GDM1 (cell line): ENCODE results near the gene TYMP.

Experiments
- DNase-seq: peaks from one replicate; lab custom pipeline; 2025; lab: John Stamatoyannopoulos, UW

TYMP gene

DNA sequence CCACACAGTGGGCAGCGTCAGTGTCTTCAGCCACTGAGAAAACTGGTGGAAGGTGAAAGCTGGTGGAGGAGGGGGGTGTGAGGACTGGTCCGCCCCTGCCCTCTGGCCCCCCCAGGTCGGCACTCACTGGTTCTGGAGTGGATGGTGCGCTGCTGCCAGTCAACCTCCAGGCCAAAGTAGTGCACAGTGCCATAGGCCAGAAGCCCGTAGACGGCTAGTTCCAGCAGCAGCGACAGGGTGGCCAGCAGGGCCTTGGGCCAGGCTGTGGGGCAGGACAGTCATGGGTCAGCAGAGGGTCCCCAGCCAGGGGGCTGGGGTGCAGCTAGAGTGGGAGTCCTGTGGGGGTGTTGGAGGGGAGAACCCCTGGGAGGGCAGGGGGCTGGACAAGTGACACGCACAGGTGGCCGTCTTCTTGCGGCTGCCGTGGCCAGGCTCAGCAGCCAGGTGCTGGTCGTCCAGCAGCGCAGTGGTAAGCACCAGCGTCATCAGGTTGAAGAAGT is 24.5 kb downstream of the TYMP start:
- DNase-seq, result no peak

DNA sequence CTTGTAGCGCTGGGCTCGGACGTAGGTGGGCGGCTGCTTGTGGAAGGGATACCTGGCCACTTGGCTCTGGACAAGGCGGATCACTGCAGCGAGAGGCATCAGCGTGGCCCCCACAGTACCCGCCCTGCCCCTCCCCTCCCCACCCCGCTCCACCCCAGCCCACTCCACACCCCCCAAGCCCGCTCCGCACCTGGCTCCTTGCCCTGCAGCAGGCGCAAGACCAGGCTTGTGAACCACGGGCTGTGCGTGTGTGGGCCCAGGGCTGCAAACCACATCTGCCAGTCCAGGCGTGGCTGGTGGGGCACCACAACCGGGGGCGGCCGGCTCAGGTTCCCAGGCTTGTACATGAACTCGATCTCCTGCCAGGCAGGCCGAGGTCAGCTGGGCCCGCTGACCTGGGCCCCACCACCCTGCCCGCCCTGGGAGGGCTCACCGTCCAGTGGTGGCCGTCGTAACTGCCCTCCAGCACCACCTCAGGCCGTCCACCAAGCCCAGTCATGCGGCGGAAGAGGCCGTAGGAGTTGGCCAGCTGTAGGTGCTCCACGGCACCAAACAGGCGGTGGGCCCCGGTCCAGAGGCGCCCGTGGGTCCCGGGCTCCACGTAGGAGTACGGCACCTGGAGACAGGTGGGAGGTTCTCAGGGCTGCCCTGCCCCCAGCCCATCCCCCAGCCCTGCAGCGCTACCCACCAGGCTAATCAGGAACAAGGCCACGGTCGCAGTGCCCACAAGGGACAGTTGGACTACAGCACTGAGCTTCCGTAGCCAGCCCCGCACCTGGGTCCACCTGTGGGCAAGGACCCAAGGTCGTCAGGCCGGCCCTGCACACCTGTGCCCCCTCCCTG is 25.2 kb downstream of the TYMP start:
- DNase-seq, result no peak

DNA sequence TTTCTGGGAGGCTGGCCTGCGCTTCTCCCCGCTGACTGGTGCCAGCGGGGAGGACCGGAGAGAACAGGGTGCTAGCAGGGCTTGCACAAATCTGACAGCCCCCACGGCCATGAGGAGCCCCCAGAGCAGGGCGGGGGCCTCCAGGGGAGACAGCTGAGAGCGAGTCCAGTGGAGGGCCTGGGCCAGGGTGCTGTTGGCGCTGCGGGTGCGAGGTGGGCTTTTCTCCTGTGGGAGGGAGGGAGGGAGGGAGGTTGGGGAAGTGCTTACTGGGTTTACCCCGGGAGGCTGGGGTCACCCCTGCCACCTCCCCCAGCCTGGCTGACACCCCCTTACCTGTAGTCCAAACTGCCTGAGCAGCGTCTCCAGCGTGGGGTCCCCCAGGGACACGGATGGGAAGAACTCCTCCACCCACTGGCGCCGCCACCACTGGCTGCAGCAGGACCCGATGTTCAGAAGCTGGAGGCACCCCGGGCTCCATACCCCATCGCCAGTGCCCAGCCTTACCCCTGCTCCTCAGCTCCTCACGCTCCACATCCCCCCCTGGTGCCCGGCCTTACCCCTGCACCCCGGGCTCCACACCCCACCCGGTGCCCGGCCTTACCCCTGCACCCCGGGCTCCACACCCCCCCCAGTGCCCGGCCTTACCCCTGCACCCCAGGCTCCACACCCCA is 26.2 kb downstream of the TYMP start:
- no peak for DNase-seq

DNA sequence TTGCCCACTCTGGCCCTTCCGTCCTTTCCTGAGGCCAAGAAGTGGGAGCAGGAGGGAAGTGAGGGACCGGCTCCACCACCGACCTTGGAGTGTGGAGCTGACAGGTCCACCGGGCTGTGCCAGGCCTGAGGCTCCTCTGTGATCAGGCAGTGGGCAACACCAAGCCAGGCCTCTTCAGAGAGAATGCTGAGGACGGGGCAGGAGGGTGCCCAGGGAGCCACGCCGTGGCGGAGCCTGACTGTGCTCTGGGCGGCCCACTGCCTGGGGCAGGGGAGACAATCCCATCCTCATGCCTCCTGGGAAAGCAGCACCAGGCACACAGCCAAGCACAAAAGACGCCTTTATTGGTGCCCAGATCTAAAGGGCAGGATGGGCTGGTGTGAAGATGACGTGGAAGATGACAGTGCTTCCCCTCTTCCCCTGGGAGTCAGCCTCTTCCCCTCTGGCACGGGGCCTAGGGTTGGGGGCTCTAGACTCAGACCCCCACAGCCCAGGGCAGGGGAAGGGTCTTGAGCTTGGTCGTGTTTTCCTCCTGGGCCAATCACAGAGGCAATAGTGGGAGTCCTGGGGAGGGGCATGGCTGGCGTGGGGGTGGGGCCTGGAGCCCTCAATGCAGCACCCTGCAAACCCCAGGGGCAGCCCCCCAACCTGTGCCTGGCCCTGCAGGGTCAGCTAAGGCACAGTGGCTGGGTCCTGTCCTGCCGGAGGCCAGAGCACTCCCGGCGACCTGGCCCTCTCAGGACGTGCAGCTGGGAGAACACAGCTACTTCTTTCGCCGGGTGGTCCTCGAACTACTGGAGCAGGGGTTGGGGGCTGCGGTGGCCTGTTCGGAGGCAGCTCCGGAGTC is 27.0 kb downstream of the TYMP start:
- no peak for DNase-seq

DNA sequence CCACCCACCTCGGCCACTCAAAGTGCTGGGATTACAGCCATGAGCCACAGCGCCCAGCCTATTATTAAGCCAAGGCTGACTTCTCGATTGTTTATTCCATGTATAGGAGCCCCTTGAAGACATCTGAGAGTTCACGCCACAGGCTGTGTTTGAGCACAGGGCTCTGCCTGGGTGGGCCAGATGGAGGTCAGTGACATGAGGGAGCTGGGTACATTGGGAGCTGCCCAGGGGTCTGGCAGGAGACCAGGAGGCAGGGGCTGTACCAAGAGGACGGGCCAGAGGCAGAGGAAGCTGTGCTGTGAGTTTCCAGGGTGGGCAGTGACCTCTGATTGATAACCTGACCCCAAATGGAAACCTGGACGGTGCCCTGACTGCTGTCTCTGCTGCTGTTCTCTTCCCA is 27.7 kb downstream of the TYMP start:
- DNase-seq, result no peak

DNA sequence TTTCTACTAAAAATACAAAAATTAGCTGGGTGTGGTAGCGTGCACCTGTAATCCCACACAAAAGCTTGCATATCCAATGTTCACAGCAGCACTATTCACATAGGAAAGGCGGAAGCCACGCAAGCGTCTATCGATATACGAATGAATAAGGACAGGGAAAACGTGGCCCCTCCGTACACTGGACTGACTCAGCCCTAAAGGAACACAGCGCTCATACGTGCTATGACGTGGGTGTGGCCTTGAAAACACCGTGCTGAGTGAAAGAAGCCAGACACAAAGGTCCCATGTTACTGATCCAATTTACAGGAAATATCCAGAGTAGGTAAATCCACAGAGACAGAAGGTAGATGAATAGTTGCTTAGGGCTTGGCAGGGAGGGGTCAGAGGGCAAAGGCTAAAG is 29.4 kb downstream of the TYMP start:
- DNase-seq, result no peak

DNA sequence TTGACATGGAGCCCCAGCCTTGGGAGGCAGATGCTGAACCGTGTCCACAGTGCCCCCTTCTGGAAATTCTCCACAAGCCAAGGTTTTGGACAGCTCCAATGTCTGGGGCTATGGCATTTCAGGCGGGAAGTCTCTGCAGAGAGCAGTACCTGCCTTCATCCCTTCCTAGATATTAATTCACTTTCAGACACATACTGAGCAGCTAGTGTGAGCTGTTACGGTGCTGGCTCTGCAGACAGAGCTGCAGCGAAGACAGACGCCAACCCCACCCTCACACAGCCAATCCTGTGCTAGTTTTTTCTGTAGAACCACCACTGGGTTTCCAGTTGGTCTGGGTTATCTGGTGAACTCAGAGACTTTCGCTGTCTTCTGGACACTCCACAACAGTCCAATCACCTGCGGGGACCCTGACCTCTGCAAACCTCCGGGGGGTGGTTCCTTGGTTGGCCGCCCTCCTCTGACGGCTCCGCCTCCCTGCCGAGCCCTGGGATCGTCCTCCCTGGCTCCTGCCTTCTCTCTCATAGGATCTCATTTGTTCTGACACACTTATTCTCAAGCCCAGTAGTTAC is 31.4 kb downstream of the TYMP start:
- DNase-seq, result peak; percentile 52

DNA sequence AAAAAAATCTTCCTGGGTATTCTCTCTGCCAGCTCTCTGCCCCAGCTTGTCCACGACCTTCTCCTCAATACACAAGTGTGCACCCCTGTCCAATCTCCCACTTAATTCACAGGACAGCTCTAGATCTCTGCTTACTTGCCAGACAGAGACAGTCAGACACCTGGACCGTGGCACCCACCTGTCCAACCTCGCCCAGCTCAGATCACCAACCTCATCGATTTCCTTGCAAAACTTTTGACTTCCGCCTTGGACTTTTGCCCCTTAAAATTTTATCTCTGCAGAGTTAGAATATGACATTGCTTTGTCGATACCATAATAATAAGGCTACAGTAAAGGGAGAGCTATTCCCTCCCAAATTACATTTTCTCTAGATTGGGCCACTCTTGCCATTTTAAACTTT is 32.7 kb downstream of the TYMP start:
- no peak for DNase-seq

GRCh38 chr22:50490531-50491308 is 39.1 kb downstream of the TYMP start:
- peak; percentile 66 for DNase-seq

GRCh38 chr22:50489363-50490243 is 40.2 kb downstream of the TYMP start:
- DNase-seq, result no peak

DNA sequence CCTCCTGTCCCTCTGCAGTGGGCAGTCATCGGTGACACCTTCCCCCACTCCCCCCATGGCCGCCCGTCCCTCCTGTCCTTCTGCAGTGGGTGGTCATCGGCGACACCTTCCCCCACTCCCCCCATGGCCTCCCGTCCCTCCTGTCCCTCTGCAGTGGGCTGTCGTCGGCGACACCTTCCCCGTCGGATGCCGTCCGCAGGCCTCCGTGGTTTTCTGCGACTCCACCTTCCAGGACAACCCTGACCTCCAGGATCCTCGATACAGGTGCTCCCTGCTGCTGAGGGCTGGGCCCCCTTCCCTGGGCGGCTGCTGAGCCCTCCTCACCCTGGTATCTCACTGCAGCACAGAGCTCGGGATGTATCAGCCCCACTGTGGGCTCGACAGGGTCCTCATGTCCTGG is 40.9 kb downstream of the TYMP start:
- no peak for DNase-seq

DNA sequence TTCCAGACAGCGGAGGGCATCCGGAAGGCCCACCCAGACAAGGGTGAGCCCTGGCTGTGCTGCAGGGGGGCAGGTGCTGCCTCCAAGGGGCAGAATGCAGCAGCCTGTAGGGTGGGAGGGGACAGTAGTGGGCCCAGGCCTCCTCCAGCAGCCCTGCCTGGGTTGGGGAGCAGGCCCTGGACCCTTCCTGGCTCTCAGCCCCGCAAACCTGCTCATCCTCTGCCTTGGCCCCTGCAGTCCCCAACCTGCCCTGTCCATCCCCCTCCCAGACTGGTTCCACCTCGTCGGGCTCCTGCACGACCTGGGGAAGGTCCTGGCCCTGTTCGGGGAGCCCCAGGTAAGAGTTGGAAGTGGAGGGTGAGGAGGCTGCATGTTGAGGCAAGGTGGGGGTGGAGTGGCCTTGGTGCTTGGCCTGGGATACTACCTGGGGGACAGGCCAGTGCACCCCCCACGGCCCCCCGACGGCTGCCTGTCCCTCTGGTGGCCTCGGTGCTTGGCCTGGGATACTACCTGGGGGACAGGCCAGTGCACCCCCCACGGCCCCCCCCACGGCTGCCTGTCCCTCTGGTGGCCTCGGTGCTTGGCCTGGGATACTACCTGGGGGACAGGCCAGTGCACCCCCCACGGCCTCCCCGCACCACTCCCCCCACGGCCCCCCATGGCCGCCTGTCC is 41.7 kb downstream of the TYMP start:
- DNase-seq, result no peak

GRCh38 chr22:50487290-50488005 is 42.4 kb downstream of the TYMP start:
- no peak for DNase-seq

GRCh38 chr22:50486561-50487289 is 43.1 kb downstream of the TYMP start, which contains the start of gene MIOX:
Gene MIOX, plus strand, starts transcription at chr22:50486859. Its CDS starts 39 bp downstream, at chr22:50486898.
- DNase-seq, result no peak

GRCh38 chr22:50485221-50486131 is 44.3 kb downstream of the TYMP start:
- DNase-seq, result no peak

- DNase-seq, result no peak
Observed at GRCh38 chr22:50483977-50484853, 45.6 kb downstream of the TYMP start.
